ENCODE data around the gene GADD45A. TPM values are rescaled to one million over a fixed set of nuclear protein-coding genes. Genes with fewer than 3 reads are reported as not detected.

The GADD45A gene
- polyA plus RNA-seq, 3 donors = 7.5 to 14.3 (median 9.6) TPM

GRCh38 chr1:67696708-67697107, 11.7 kb downstream of the GADD45A start:
- H3K79me2 ChIP-seq (ENCODE audit: insufficient read depth, low read length) = no peaks in the 10 kb centered on the region
- no peak for TF ChIP-seq CTCF (IDR thresholded peaks at IDR 0.05)
- no peak overlapping the region for H3K4me3 ChIP-seq (replicated peaks in 1 of 3; ENCODE audit: low read depth in 2 of 3, low read length in 3 of 3)
- peak in 2 of 3 donors; percentile 24 to 37 for DNase-seq
- H3K4me2 ChIP-seq (replicated peaks; ENCODE audit: extremely low read depth, low read length, poor library complexity, severe bottlenecking) = no peak overlapping the region
- Mint-ChIP-seq H3K27me3 (ENCODE audit: low read depth in 3 of 3) (no peaks in the 10 kb centered on the region), H3K4me3 (no peak overlapping the region), H3K36me3 (no peaks in the 10 kb centered on the region), H3K27ac (no peak overlapping the region), H3K9me3 (peaks cover 0 to 4% (median 0%) of the 10 kb centered on the region in 7 donors), H3K4me1 (peaks cover 12% of the 10 kb centered on the region)
- no peak overlapping the region for H3K9ac ChIP-seq (ENCODE audit: insufficient read depth, low read length, poor library complexity, severe bottlenecking)
- no CpG with 5 or more reads among the region's 3 CpGs for WGBS (ENCODE audit: insufficient coverage)
- no peak overlapping the region for H3K27ac ChIP-seq (ENCODE audit: low read depth in 1 of 2, low read length in 2 of 2)
- no peaks in the 10 kb centered on the region for H3K36me3 ChIP-seq (replicated peaks in 1 of 2; ENCODE audit: control insufficient read depth in 1 of 2, insufficient read depth in 2 of 2, low read length in 2 of 2)
- H4K20me1 ChIP-seq (ENCODE audit: insufficient read depth, low read length) = no peaks in the 10 kb centered on the region
- H3K27me3 ChIP-seq (ENCODE audit: control insufficient read depth in 2 of 2, insufficient read depth in 2 of 2, low read length in 2 of 2) = no peaks in the 10 kb centered on the region
- intact Hi-C loops (cut with micrococcal nuclease) = no loop called here
- H2AFZ ChIP-seq (ENCODE audit: insufficient read depth, low read depth, low read length, poor library complexity, severe bottlenecking) = no peak overlapping the region
- H3K9me3 ChIP-seq (replicated peaks in 1 of 2; ENCODE audit: control insufficient read depth in 1 of 2, insufficient read depth in 1 of 2, low read length in 2 of 2) = no peaks in the 10 kb centered on the region
- H3K4me1 ChIP-seq (ENCODE audit: control insufficient read depth in 1 of 2, insufficient read depth in 2 of 2, low read length in 2 of 2) = peaks cover 3 to 6% of the 10 kb centered on the region in 2 donors

- no peak for DNase-seq
- H3K27ac Mint-ChIP-seq = no peak overlapping the region
- Histone ChIP-seq H3K79me2 (ENCODE audit: insufficient read depth, low read length) (no peaks in the 10 kb centered on the region), H3K9ac (ENCODE audit: insufficient read depth, low read length, poor library complexity, severe bottlenecking) (no peak overlapping the region), H2AFZ (ENCODE audit: insufficient read depth, low read depth, low read length, poor library complexity, severe bottlenecking) (no peak overlapping the region), H3K36me3 (replicated peaks in 1 of 2; ENCODE audit: control insufficient read depth in 1 of 2, insufficient read depth in 2 of 2, low read length in 2 of 2) (no peaks in the 10 kb centered on the region), H3K4me1 (ENCODE audit: control insufficient read depth in 1 of 2, insufficient read depth in 2 of 2, low read length in 2 of 2) (peaks cover 0 to under 1% of the 10 kb centered on the region in 2 donors), H3K4me2 (replicated peaks; ENCODE audit: extremely low read depth, low read length, poor library complexity, severe bottlenecking) (no peak overlapping the region), H3K9me3 (replicated peaks in 1 of 2; ENCODE audit: control insufficient read depth in 1 of 2, insufficient read depth in 1 of 2, low read length in 2 of 2) (no peaks in the 10 kb centered on the region), H3K27ac (ENCODE audit: low read depth in 1 of 2, low read length in 2 of 2) (no peak overlapping the region), H3K4me3 (replicated peaks in 1 of 3; ENCODE audit: low read depth in 2 of 3, low read length in 3 of 3) (no peak overlapping the region), H3K27me3 (ENCODE audit: control insufficient read depth in 2 of 2, insufficient read depth in 2 of 2, low read length in 2 of 2) (no peaks in the 10 kb centered on the region), H4K20me1 (ENCODE audit: insufficient read depth, low read length) (no peaks in the 10 kb centered on the region)
- H3K4me1 Mint-ChIP-seq = peaks cover 5% of the 10 kb centered on the region
- H3K36me3 Mint-ChIP-seq = no peaks in the 10 kb centered on the region
- intact Hi-C loops (cut with micrococcal nuclease) = no loop called here
- WGBS (ENCODE audit: insufficient coverage) = 100% methylated on average over 1 of the region's 4 CpGs
- H3K9me3 Mint-ChIP-seq = peaks cover 0 to 3% (median 0%) of the 10 kb centered on the region in 7 donors
- no peaks in the 10 kb centered on the region for H3K27me3 Mint-ChIP-seq (ENCODE audit: low read depth in 3 of 3)
- H3K4me3 Mint-ChIP-seq = no peak overlapping the region
- TF ChIP-seq CTCF (IDR thresholded peaks at IDR 0.05) = no peak
Measured at GRCh38 chr1:67700220-67700619, 15.2 kb downstream of the GADD45A start.
